ENCODE data around the gene FMNL2.
A peak's percentile ranks its signal among the peaks of the same experiment; 100 is the strongest.

Gene FMNL2

GRCh38 chr2:152618193-152618564 is 283.2 kb downstream of the FMNL2 start:
- DNase-seq (ENCODE audit: low spot score) = no peak

- no peak for DNase-seq (ENCODE audit: low spot score)
These were observed 285.2 kb downstream of the FMNL2 start for GRCh38 chr2:152620208-152620607.

- no peak for DNase-seq (ENCODE audit: low spot score)
These were observed 286.0 kb downstream of the FMNL2 start for GRCh38 chr2:152620985-152621384.

GRCh38 chr2:152622219-152622618 is 287.2 kb downstream of the FMNL2 start:
- DNase-seq (ENCODE audit: low spot score) = no peak

- no peak for DNase-seq (ENCODE audit: low spot score)
These were observed 288.2 kb downstream of the FMNL2 start for GRCh38 chr2:152623076-152623740.

- DNase-seq (ENCODE audit: low spot score) = no peak
These were observed 288.8 kb downstream of the FMNL2 start for GRCh38 chr2:152623775-152624174.

GRCh38 chr2:152624805-152625204 is 289.8 kb downstream of the FMNL2 start:
- DNase-seq (ENCODE audit: low spot score) = no peak

- no peak for DNase-seq (ENCODE audit: low spot score)
These were observed 292.0 kb downstream of the FMNL2 start for GRCh38 chr2:152626911-152627339.

- no peak for DNase-seq (ENCODE audit: low spot score)
These were observed 292.5 kb downstream of the FMNL2 start for GRCh38 chr2:152627351-152627957.

GRCh38 chr2:152629202-152629601 is 294.2 kb downstream of the FMNL2 start:
- DNase-seq (ENCODE audit: low spot score) = no peak

- no peak for DNase-seq (ENCODE audit: low spot score)
These were observed 295.5 kb downstream of the FMNL2 start for GRCh38 chr2:152630466-152630865.

GRCh38 chr2:152632736-152633135 is 297.8 kb downstream of the FMNL2 start:
- no peak for DNase-seq (ENCODE audit: low spot score)

- DNase-seq (ENCODE audit: low spot score) = peak; percentile 81
These were observed 300.8 kb downstream of the FMNL2 start for GRCh38 chr2:152635635-152636298.

- DNase-seq (ENCODE audit: low spot score) = no peak
These were observed 302.3 kb downstream of the FMNL2 start for GRCh38 chr2:152637251-152637650.

- no peak for DNase-seq (ENCODE audit: low spot score)
These were observed 303.1 kb downstream of the FMNL2 start for GRCh38 chr2:152638056-152638455.

GRCh38 chr2:152638590-152638989 is 303.6 kb downstream of the FMNL2 start:
- no peak for DNase-seq (ENCODE audit: low spot score)

GRCh38 chr2:152644189-152644873 is 309.4 kb downstream of the FMNL2 start:
- DNase-seq (ENCODE audit: low spot score) = no peak

GRCh38 chr2:152646264-152646663 is 311.3 kb downstream of the FMNL2 start:
- DNase-seq (ENCODE audit: low spot score) = no peak

- DNase-seq (ENCODE audit: low spot score) = no peak
These were observed 311.8 kb downstream of the FMNL2 start for GRCh38 chr2:152646775-152647174.

GRCh38 chr2:152647552-152647951 is 312.6 kb downstream of the FMNL2 start:
- DNase-seq (ENCODE audit: low spot score) = no peak

GRCh38 chr2:152648336-152648735 is 313.4 kb downstream of the FMNL2 start:
- DNase-seq (ENCODE audit: low spot score) = no peak

GRCh38 chr2:152649997-152650396 is 315.0 kb downstream of the FMNL2 start:
- no peak for DNase-seq (ENCODE audit: low spot score)
